ENCODE results near the gene PRCP.
A peak's percentile ranks its signal among the peaks of the same experiment; 100 is the strongest.
"Not testable (repeated sequence)": the region's sequence is repeated elsewhere in the genome, so short reads cannot be mapped to it uniquely, and the experiment has no call there.

Gene PRCP

DNA sequence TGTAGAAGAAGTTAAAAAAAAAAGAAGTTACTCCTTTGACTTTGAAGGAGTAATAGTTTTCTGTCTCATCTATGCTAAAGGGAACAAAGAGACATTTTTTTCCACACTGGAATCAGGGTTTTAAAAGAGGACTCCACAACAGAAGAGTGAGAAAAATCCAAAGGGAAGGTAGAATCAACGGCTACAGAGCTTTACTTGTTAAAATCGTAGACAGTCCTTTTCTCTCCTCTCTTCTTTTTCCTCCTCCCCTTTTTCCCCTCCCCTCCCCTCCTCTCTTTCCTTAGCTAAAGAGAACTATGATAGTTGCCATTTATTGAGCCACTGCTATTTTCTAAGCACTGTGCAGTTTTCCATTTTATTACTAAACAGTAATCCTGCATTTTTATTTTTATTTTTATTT is 30.5 kb upstream of the PRCP start:
- no peak for DNase-seq (ENCODE audit: low read depth, low spot score)
- H3K9me3 ChIP-seq (ENCODE audit: control insufficient read depth, insufficient read depth, low read length), result no peaks in the 10 kb centered on the region
- H3K4me3 ChIP-seq (ENCODE audit: low read length), result no peak overlapping the region
- H3K27ac ChIP-seq (ENCODE audit: low read length), result no peak overlapping the region
- no peaks in the 10 kb centered on the region for H3K27me3 ChIP-seq (ENCODE audit: control insufficient read depth, insufficient read depth, low read length)
- no CpG with 5 or more reads among the region's 2 CpGs for WGBS (ENCODE audit: insufficient coverage, insufficient read length)
- no peaks in the 10 kb centered on the region; the same call in 1 of the 2 replicates for H3K36me3 ChIP-seq (ENCODE audit: control insufficient read depth, insufficient read depth, low read length)
- no peaks in the 10 kb centered on the region for H3K4me1 ChIP-seq (ENCODE audit: control insufficient read depth, insufficient read depth, low read length)

DNA sequence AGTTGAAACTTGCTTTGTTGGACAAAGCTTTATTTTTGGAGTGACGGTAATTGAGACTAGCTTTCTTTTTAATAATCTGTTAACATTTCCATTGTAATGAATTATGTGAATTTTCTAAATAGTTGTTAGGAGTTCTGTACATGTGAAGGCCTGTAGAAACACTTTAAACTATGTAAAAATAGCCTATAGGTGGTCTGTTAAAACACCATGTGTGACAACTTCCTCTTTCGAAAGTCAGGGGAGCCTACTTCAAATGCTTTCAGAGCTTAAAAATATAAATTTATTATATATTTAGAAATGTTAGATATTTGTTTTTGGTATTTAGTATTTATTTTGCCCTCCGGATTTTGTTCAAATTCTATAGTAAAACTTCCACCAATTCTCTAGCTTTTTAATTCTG is 30.0 kb upstream of the PRCP start:
- no CpG with 5 or more reads among the region's 3 CpGs for WGBS (ENCODE audit: insufficient coverage, insufficient read length)
- H3K36me3 ChIP-seq (ENCODE audit: control insufficient read depth, insufficient read depth, low read length), result no peaks in the 10 kb centered on the region; the same call in 1 of the 2 replicates
- no peaks in the 10 kb centered on the region for H3K4me1 ChIP-seq (ENCODE audit: control insufficient read depth, insufficient read depth, low read length)
- no peaks in the 10 kb centered on the region for H3K9me3 ChIP-seq (ENCODE audit: control insufficient read depth, insufficient read depth, low read length)
- no peak overlapping the region for H3K4me3 ChIP-seq (ENCODE audit: low read length)
- DNase-seq (ENCODE audit: low read depth, low spot score), result no peak
- no peaks in the 10 kb centered on the region for H3K27me3 ChIP-seq (ENCODE audit: control insufficient read depth, insufficient read depth, low read length)
- H3K27ac ChIP-seq (ENCODE audit: low read length), result no peak overlapping the region

DNA sequence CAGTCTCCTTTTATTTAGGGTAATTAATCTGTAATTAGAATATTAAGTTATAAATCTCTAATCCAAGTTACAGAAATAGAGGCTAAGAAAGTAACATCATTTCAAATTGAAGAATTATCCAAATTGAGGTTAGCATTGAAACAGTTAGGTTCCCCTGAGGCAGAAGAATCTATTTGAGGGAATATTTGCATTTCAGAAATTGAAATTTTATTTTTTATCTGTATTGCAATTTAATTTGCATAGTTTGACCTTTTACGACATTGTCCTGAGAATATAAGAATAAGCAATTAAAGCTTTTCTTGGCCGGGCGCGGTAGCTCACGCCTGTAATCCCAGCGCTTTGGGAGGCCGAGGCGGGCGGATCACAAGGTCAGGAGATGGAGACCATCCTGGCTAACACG is 28.9 kb upstream of the PRCP start:
- no peak for DNase-seq (ENCODE audit: low read depth, low spot score)
- no CpG with 5 or more reads among the region's 10 CpGs for WGBS (ENCODE audit: insufficient coverage, insufficient read length)
- Histone ChIP-seq H3K36me3 (ENCODE audit: control insufficient read depth, insufficient read depth, low read length) (no peaks in the 10 kb centered on the region; the same call in 1 of the 2 replicates), H3K27ac (ENCODE audit: low read length) (no peak overlapping the region), H3K4me1 (ENCODE audit: control insufficient read depth, insufficient read depth, low read length) (no peaks in the 10 kb centered on the region), H3K27me3 (ENCODE audit: control insufficient read depth, insufficient read depth, low read length) (no peaks in the 10 kb centered on the region), H3K9me3 (ENCODE audit: control insufficient read depth, insufficient read depth, low read length) (no peaks in the 10 kb centered on the region), H3K4me3 (ENCODE audit: low read length) (no peak overlapping the region)

DNA sequence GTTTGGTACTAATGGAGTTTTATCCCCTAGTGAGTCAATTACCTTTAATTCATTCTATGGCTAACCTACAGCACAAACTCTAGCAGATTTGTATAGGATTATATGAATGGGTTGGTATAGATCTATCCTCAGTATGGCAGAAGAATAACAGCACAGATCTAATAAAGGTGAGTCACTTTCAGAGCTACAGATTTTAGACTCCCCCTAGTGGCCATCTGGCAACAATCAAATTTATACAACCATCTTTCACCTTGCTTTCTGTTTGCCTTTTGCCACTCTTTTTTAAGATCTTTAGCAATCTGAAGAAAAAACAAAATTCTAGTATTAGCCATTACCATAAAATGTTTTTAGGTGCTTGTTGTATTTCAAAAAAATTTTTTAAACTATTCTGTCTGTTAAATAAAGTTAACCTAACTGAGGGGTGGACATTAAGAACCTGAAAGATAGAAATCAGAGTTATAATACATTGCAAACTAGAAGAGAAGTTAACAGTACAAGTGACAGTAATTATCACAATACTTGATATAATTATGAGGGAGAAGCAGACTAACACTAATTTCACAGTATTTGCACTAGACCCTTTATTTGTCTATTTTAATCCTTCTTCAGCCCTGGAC is 27.1 kb upstream of the PRCP start:
- peak; percentile 16 for DNase-seq (ENCODE audit: low read depth, low spot score)
- Histone ChIP-seq H3K36me3 (ENCODE audit: control insufficient read depth, insufficient read depth, low read length) (no peaks in the 10 kb centered on the region; the same call in 1 of the 2 replicates), H3K27ac (ENCODE audit: low read length) (no peak overlapping the region), H3K27me3 (ENCODE audit: control insufficient read depth, insufficient read depth, low read length) (no peaks in the 10 kb centered on the region), H3K9me3 (ENCODE audit: control insufficient read depth, insufficient read depth, low read length) (no peaks in the 10 kb centered on the region), H3K4me3 (ENCODE audit: low read length) (no peak overlapping the region), H3K4me1 (ENCODE audit: control insufficient read depth, insufficient read depth, low read length) (no peaks in the 10 kb centered on the region)

DNA sequence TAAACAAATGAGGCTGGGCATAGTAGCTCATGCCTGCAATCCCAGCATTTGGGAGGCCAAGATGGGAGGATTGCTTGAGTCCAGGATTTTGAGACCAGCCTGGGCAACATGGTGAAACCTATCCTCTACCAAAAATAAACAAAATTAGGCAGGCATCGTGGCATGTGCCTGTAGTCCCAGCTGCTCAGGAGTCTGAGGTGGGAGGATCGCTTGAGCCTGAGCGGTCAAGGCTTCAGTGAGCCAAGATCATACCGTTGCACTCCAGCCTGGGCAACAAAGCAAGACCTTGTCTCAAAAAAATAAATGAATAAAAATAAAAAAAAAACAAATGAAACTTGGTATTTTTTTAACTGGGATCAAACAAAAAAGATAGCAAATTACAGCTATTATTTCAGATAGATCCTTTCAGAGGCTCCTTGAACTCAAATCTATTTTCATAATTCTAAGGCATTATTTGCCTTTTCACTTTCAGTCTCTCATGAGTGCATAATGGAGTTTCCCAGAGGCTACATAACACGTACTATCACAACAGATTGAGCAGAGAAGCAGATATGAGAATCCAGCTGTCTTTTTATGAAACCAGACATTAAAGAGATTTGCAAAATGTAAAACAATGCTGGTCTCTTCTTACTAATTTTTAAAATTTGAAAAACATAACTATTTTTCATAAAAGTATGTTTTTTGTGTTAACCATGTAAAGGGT is 24.4 kb upstream of the PRCP start:
- H3K36me3 ChIP-seq (ENCODE audit: control insufficient read depth, insufficient read depth, low read length), result no peaks in the 10 kb centered on the region
- H3K27ac ChIP-seq (ENCODE audit: low read length), result no peak overlapping the region
- WGBS (ENCODE audit: insufficient coverage, insufficient read length), result no CpG with 5 or more reads among the region's 5 CpGs
- DNase-seq (ENCODE audit: low read depth, low spot score), result no peak
- H3K4me1 ChIP-seq (ENCODE audit: control insufficient read depth, insufficient read depth, low read length), result no peaks in the 10 kb centered on the region
- H3K4me3 ChIP-seq (ENCODE audit: low read length), result no peak overlapping the region
- no peaks in the 10 kb centered on the region for H3K27me3 ChIP-seq (ENCODE audit: control insufficient read depth, insufficient read depth, low read length)
- no peaks in the 10 kb centered on the region for H3K9me3 ChIP-seq (ENCODE audit: control insufficient read depth, insufficient read depth, low read length)

DNA sequence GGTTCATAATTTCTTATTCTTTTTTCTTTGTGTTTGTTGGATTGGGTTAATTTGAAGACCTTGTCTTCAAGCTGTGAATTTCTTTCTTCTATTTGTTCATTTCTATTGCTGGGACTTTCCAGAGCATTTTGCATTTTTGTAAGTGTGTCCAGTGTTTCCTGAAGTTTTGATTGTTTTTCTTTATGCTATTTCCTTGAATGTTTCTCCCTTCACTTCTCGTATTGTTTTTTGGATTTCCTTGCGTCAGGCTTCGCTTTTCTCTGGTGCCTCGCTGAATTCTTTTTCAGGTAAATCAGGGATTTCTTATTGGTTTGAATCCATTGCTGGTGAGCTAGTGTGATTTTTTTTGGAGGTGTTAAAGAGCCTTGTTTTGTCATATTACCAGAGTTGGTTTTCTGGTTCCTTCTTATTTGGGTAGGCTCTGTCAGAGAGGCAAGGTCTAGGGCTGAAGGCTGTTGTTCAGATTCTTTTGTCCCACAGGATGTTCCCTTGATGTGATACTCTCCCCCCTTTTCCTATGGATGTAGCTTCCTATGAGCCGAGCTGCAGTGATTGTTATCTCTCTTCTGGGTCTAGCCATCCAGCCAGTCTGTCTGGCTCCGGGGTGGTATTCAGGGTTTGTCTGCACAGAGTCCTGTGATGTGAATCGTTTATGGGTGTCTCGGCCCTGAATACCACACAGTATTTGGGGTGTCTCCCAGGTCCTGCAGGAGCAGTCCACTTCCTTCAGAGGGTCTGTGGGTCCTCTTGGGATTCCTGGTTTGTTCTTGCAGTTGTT is 22.4 kb upstream of the PRCP start:
- H3K4me3 ChIP-seq (ENCODE audit: low read length); H3K4me1 ChIP-seq (ENCODE audit: control insufficient read depth, insufficient read depth, low read length); H3K27ac ChIP-seq (ENCODE audit: low read length); H3K27me3 ChIP-seq (ENCODE audit: control insufficient read depth, insufficient read depth, low read length); H3K9me3 ChIP-seq (ENCODE audit: control insufficient read depth, insufficient read depth, low read length); DNase-seq (ENCODE audit: low read depth, low spot score); H3K36me3 ChIP-seq (ENCODE audit: control insufficient read depth, insufficient read depth, low read length): not testable (repeated sequence)
- no CpG with 5 or more reads among the region's 8 CpGs for WGBS (ENCODE audit: insufficient coverage, insufficient read length)

DNA sequence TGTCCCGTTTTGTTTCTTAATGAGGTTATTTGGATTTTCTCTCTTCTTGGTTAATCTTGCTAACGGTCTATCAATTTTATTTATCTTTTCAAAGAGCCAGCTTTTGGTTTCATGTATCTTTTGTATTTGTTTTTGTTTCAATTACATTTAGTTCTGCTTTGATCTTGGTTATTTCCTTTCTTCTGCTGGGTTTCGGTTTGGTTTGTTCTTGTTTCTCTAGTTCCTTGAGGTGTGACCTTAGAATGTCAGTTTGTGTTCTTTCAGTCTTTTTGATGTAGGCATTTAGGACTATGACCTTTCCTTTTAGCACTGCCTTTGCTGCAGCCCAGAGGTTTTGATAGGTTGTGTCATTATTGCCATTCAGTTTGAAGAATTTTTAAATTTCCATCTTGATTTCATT is 20.0 kb upstream of the PRCP start:
- not testable (repeated sequence) for H3K36me3 ChIP-seq (ENCODE audit: control insufficient read depth, insufficient read depth, low read length); H3K27ac ChIP-seq (ENCODE audit: low read length); H3K4me1 ChIP-seq (ENCODE audit: control insufficient read depth, insufficient read depth, low read length); DNase-seq (ENCODE audit: low read depth, low spot score); H3K9me3 ChIP-seq (ENCODE audit: control insufficient read depth, insufficient read depth, low read length); H3K4me3 ChIP-seq (ENCODE audit: low read length); H3K27me3 ChIP-seq (ENCODE audit: control insufficient read depth, insufficient read depth, low read length)
- no CpG with 5 or more reads among the region's 3 CpGs for WGBS (ENCODE audit: insufficient coverage, insufficient read length)

DNA sequence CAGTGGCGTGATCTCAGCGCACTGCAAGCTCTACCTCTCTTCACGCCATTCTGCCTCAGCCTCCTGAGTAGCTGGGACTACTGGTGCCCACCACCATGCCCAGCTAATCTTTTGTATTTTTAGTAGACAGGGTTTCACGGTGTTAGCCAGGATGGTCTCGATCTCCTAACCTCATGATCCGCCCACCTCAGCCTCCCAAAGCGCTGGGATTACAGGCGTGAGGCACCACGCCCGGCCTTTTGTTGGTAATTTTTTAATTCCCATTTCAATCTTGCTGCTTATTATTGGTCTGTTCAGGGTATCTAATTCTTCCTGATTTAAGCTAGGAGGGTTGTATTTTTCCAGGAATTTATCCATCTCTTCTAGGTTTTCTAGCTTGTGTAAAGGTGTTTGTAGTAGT is 19.6 kb upstream of the PRCP start:
- H3K36me3 ChIP-seq (ENCODE audit: control insufficient read depth, insufficient read depth, low read length); H3K4me3 ChIP-seq (ENCODE audit: low read length); H3K9me3 ChIP-seq (ENCODE audit: control insufficient read depth, insufficient read depth, low read length); H3K27ac ChIP-seq (ENCODE audit: low read length); H3K27me3 ChIP-seq (ENCODE audit: control insufficient read depth, insufficient read depth, low read length); DNase-seq (ENCODE audit: low read depth, low spot score); H3K4me1 ChIP-seq (ENCODE audit: control insufficient read depth, insufficient read depth, low read length): not testable (repeated sequence)
- no CpG with 5 or more reads among the region's 10 CpGs for WGBS (ENCODE audit: insufficient coverage, insufficient read length)

DNA sequence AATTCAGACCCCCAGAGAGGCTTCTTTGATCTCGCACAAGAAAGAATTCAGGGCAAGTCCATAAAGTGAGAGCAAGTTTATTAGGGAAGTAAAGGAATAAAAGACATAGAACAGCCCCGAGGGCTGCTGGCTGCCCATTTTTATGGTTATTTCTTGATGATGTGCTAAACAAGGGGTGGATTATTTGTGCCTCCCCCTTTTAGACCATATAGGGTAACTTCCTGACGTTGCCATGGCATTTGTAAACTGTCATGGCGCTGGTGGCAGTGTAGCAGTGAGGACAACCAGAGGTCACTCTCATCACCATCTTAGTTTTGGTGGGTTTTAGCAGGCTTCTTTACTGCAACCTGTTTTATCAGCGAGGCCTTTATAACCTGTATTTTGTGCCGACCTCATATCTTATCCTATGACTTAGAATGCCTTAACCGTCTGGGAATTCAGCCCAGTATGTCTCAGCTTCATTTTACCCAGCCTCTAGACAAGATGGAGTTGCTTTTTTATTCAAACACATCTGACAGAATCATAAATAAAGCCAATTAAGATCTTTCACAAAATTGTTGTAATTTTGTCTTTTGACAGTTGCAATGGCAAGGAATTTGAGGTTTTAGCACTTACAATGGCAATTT is 8.9 kb upstream of the PRCP start:
- no peak for DNase-seq (ENCODE audit: low read depth, low spot score)
- Histone ChIP-seq H3K36me3 (ENCODE audit: control insufficient read depth, insufficient read depth, low read length) (no peaks in the 10 kb centered on the region; the same call in 1 of the 2 replicates), H3K27ac (ENCODE audit: low read length) (no peak overlapping the region), H3K9me3 (ENCODE audit: control insufficient read depth, insufficient read depth, low read length) (no peaks in the 10 kb centered on the region), H3K27me3 (ENCODE audit: control insufficient read depth, insufficient read depth, low read length) (no peaks in the 10 kb centered on the region), H3K4me1 (ENCODE audit: control insufficient read depth, insufficient read depth, low read length) (peaks cover 4% of the 10 kb centered on the region), H3K4me3 (ENCODE audit: low read length) (no peak overlapping the region)
- no CpG with 5 or more reads among the region's 7 CpGs for WGBS (ENCODE audit: insufficient coverage, insufficient read length)

DNA sequence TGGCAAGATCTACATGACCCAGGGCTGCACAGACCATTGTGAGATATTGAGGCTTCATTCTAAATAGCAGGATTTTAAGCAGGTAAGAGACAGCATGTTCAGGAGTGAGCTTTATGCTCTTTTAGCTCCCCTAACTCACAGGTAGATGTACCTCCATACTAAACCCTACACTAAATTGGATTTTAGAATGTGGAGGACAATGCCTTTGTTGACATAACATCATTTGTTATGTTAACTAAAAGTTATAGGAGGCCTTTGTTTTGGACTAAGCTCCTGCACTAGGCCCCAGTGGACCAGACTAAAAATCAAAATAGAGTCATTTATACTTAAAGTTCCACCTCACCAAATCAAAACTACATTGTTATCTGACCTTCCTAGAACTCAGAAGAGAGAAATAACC is 8.1 kb upstream of the PRCP start:
- Histone ChIP-seq H3K9me3 (ENCODE audit: control insufficient read depth, insufficient read depth, low read length) (no peaks in the 10 kb centered on the region), H3K4me1 (ENCODE audit: control insufficient read depth, insufficient read depth, low read length) (peaks cover 4% of the 10 kb centered on the region), H3K27me3 (ENCODE audit: control insufficient read depth, insufficient read depth, low read length) (no peaks in the 10 kb centered on the region), H3K4me3 (ENCODE audit: low read length) (no peak overlapping the region), H3K36me3 (ENCODE audit: control insufficient read depth, insufficient read depth, low read length) (no peaks in the 10 kb centered on the region; the same call in 1 of the 2 replicates), H3K27ac (ENCODE audit: low read length) (no peak overlapping the region)
- no peak for DNase-seq (ENCODE audit: low read depth, low spot score)
